HepG2 (cell line): ENCODE measurements around the gene NFYC. TPM values are rescaled to one million over a fixed set of nuclear protein-coding genes. Genes with fewer than 3 reads are reported as not detected.
A peak's percentile ranks its signal among the peaks of the same experiment; 100 is the strongest.

Experiments used
- FOXJ3 ChIP-seq: sonication (generic); formaldehyde crosslinking; IDR thresholded peaks from 2 replicates; pipeline ENCODE4 v1.4.0; 2020; ENCODE audit warnings: missing genetic modification reagents, mild to moderate bottlenecking, borderline replicate concordance
- HDAC1 ChIP-seq: sonication (generic); formaldehyde crosslinking; IDR thresholded peaks from 2 replicates; pipeline ENCODE4 v1.5.1; 2020; ENCODE audit warnings: mild to moderate bottlenecking, missing genetic modification reagents
- HOXA3 ChIP-seq: sonication (generic); formaldehyde crosslinking; IDR thresholded peaks from 2 replicates; pipeline ENCODE4 v1.5.0; 2020; ENCODE audit warnings: missing genetic modification reagents
- MTERF4 ChIP-seq: sonication (generic); formaldehyde crosslinking; IDR thresholded peaks from 2 replicates; pipeline ENCODE4 v1.8.0; 2023; ENCODE audit warnings: mild to moderate bottlenecking, missing genetic modification reagents
- NCOR1 ChIP-seq: fragments of 200-600 bp; sonication (generic); IDR thresholded peaks from 2 replicates; pipeline ENCODE4 v1.7.0; 2017; ENCODE audit warnings: antibody characterized with exemption, low read length, borderline replicate concordance
- NR2F6 ChIP-seq, 2 experiments: IDR thresholded peaks; 2 replicates each; pipeline ENCODE4 v1.6.1; 2016; ENCODE audit warnings: antibody characterized with exemption in 1 of 2, mild to moderate bottlenecking in 1 of 2
- PHF21A ChIP-seq: sonication (generic); formaldehyde crosslinking; IDR thresholded peaks from 2 replicates; pipeline ENCODE4 v1.5.0; 2020; ENCODE audit warnings: mild to moderate bottlenecking, missing genetic modification reagents
- REPIN1 ChIP-seq: sonication (generic); formaldehyde crosslinking; IDR thresholded peaks from 2 replicates; pipeline ENCODE4 v1.8.0; 2022; ENCODE audit warnings: missing genetic modification reagents, low read depth, mild to moderate bottlenecking, borderline replicate concordance
- SALL2 ChIP-seq: sonication (generic); formaldehyde crosslinking; IDR thresholded peaks from 2 replicates; pipeline ENCODE4 v1.8.1; 2023; ENCODE audit warnings: mild to moderate bottlenecking, missing genetic modification reagents, inconsistent platforms
- SOX6 ChIP-seq, 2 experiments: fragments of 450-650 bp in 1 of 2; sonication (generic) in 1 of 2; formaldehyde crosslinking in 1 of 2; IDR thresholded peaks; 2 replicates each; pipeline versions ENCODE4 v1.4.0 to v1.6.1; 2017 to 2020; ENCODE audit warnings: antibody characterized with exemption in 1 of 2, mild to moderate bottlenecking in 1 of 2, missing genetic modification reagents in 1 of 2
- ZFP91 ChIP-seq: sonication (generic); formaldehyde crosslinking; IDR thresholded peaks from 2 replicates; pipeline ENCODE4 v1.9.0; 2022; ENCODE audit warnings: missing genetic modification reagents, mild to moderate bottlenecking, borderline replicate concordance
- ZMYM3 ChIP-seq: sonication (generic); formaldehyde crosslinking; IDR thresholded peaks from 2 replicates; pipeline ENCODE4 v1.5.1; 2020; ENCODE audit warnings: mild to moderate bottlenecking, missing genetic modification reagents
- ZNF280D ChIP-seq: sonication (generic); formaldehyde crosslinking; IDR thresholded peaks from 2 replicates; pipeline ENCODE4 v1.5.1; 2020; ENCODE audit warnings: mild to moderate bottlenecking, missing genetic modification reagents
- ZNF512 ChIP-seq: sonication (generic); formaldehyde crosslinking; IDR thresholded peaks from 2 replicates; pipeline ENCODE4 v1.4.0; 2020; ENCODE audit warnings: mild to moderate bottlenecking, missing genetic modification reagents
- polyA plus RNA-seq, 8 experiments: library from polyadenylated mRNA; depleted of rRNA in 3 of 8; stranded (reverse) in 7 of 8; unstranded in 1 of 8; fragments of >200 nt; fragmentation: Illumina TruSeq in 4 of 8; extraction: Trizol in 4 of 8; gene quantifications; 2 replicates each; pipeline versions ENCODE4 v1.2.1 to v1.2.3, GENCODE V29; 2011 to 2016; ENCODE audit warnings: low read depth in 4 of 8, missing spikeins in 1 of 8, mixed read lengths in 1 of 8; ENCODE audit not compliant: insufficient read depth in 1 of 8
- total RNA-seq, 5 experiments: library from RNA; depleted of rRNA; stranded (reverse); fragments of >200 nt; fragmentation: Illumina TruSeq; extraction: Trizol; gene quantifications; 2 replicates each; pipeline ENCODE4 v1.2.3, GENCODE V29; 2016; ENCODE audit warnings: low read depth in 1 of 5
- TF ChIP-seq, protein P1 (sequence below): IDR thresholded peaks from 2 replicates; pipeline ENCODE4 v1.6.1; 2016; ENCODE audit warnings: control low read depth
- TF ChIP-seq, protein P2 (sequence below): IDR thresholded peaks from 2 replicates; pipeline ENCODE4 v1.6.1; 2016; ENCODE audit warnings: mild to moderate bottlenecking

NFYC gene
- total and polyA plus RNA-seq, 2 of the 13 experiments (the other 11 are each of a cell fraction or from before 2014, with no cell fraction given) = 33.9 to 73.7 TPM

GRCh38 chr1:40773748-40774265, 82.3 kb downstream of the NFYC start (continued):
- TF ChIP-seq ZNF280D (CRISPR knock-in tag) = 0 out of 2 replicates have a peak, but pooled peaks have one; percentile 17
- peak; percentile 52; the same call in 1 of the 2 replicates for TF ChIP-seq NR2F6 (IDR thresholded peaks at IDR 0.05)
- TF ChIP-seq NR2F6 (CRISPR knock-in tag; IDR thresholded peaks at IDR 0.05) = 0 out of 2 replicates have a peak, but pooled peaks have one; percentile 28
- TF ChIP-seq REPIN1 = 0 out of 2 replicates have a peak, but pooled peaks have one; percentile 48
- TF ChIP-seq ZNF512 (CRISPR knock-in tag) = no peak
- TF ChIP-seq MTERF4 (CRISPR knock-in tag) = no peak
- TF ChIP-seq SOX6 (IDR thresholded peaks at IDR 0.05) = no peak
- TF ChIP-seq SOX6 (CRISPR knock-in tag; IDR thresholded peaks at IDR 0.05) = 0 out of 2 replicates have a peak, but pooled peaks have one; percentile 8
- TF ChIP-seq FOXJ3 (CRISPR knock-in tag) = 0 out of 2 replicates have a peak, but pooled peaks have one; percentile 32
- 0 out of 2 replicates have a peak, but pooled peaks have one; percentile 49 for TF ChIP-seq SALL2 (CRISPR knock-in tag)
- peak; percentile 59; the same call in 1 of the 2 replicates for TF ChIP-seq NCOR1
- TF ChIP-seq, protein P1, sequence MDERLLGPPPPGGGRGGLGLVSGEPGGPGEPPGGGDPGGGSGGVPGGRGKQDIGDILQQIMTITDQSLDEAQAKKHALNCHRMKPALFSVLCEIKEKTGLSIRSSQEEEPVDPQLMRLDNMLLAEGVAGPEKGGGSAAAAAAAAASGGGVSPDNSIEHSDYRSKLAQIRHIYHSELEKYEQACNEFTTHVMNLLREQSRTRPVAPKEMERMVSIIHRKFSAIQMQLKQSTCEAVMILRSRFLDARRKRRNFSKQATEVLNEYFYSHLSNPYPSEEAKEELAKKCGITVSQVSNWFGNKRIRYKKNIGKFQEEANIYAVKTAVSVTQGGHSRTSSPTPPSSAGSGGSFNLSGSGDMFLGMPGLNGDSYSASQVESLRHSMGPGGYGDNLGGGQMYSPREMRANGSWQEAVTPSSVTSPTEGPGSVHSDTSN (CRISPR knock-in tag) = no peak
- TF ChIP-seq ZMYM3 (CRISPR knock-in tag) = peak; percentile 81
- TF ChIP-seq, protein P2, sequence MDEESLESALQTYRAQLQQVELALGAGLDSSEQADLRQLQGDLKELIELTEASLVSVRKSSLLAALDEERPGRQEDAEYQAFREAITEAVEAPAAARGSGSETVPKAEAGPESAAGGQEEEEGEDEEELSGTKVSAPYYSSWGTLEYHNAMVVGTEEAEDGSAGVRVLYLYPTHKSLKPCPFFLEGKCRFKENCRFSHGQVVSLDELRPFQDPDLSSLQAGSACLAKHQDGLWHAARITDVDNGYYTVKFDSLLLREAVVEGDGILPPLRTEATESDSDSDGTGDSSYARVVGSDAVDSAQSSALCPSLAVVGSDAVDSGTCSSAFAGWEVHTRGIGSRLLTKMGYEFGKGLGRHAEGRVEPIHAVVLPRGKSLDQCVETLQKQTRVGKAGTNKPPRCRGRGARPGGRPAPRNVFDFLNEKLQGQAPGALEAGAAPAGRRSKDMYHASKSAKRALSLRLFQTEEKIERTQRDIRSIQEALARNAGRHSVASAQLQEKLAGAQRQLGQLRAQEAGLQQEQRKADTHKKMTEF (CRISPR knock-in tag) = 0 out of 2 replicates have a peak, but pooled peaks have one; percentile 45
- TF ChIP-seq PHF21A = peak; percentile 60
- peak; percentile 56; the same call in 1 of the 2 replicates for TF ChIP-seq HDAC1
- TF ChIP-seq HOXA3 (CRISPR knock-in tag) = peak; percentile 39; the same call in 1 of the 2 replicates
- TF ChIP-seq ZFP91 = peak; percentile 51; the same call in 1 of the 2 replicates
